Esophagus mucosa (tissue), 1 donor: Measurements from ENCODE around the gene WDR55. TPM values are rescaled to one million over a fixed set of nuclear protein-coding genes. Genes with fewer than 3 reads are reported as not detected.
A peak's percentile ranks its signal among the peaks of the same experiment; 100 is the strongest.
"Not testable (repeated sequence)": the region's sequence is repeated elsewhere in the genome, so short reads cannot be mapped to it uniquely, and the experiment has no call there.

Experiments used
- ATAC-seq: fragments of 200-7000 bp; cut with Tn5 transposase; one replicate; pipeline ENCODE4 v1.9.1; 2020
- total RNA-seq: library from RNA; stranded (reverse); gene quantifications from one replicate; pipeline ENCODE4 v1.2.4, GENCODE V29; 2023
- donor health status: DM: yes; HTN: yes; CAD: no.

WDR55 gene
- total RNA-seq, result 19.7 TPM

DNA sequence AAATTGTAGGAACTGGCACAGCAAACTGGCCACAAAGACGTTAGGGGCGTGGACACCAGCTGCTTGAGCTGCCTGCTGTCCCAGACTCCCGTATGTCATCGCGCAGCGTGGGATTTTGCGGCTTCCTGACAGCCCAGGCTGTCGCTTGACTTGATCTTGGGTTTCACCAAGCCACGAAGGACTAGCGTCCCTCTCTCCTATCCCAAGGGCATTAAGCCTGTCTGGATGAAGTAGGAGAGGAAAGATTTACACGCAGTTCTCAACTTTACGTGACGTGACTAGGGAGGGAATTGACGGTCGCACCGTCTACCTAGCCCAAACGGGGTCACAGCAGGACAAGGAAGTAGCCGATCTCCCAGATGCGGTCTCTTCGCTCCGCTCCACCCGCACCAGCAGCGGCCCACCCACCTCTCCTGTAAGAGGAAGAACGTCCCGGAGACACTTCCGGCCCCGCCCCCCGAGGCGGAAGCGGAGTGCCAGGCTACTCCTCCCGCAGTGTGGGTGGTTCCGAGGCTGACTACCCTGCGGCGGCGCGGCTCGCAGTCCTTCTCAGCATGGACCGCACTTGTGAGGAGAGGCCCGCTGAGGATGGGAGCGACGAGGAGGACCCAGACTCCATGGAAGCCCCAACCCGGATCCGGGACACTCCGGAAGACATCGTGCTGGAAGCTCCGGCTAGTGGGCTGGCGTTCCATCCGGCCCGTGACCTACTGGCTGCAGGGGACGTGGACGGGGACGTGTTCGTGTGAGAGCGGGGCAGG, at the start of gene WDR55:
WDR55 (plus strand) TSS at position 546 of the 761 bp plus-strand sequence; CDS start at position 555, 9 bp downstream.
- peak; percentile 98 for ATAC-seq

DNA sequence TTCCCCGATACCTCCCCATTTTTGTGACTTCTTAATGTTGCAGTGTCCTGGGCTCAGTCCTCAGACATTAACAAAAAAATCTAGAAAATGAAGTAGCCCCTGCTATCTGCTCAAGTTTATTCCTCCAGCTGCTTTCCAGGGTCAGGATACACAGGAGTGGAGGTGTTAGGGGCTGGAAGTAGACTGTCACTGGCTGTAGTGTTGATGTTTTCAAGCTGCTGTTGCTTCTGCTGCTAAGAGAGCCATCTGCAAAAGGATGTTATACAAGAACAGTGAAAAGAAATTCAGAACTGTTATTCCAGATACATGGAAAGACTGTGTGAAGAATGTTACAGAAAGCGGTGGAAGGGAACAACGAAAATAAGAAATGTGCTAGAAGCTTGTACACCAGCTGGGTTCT, 42.4 kb upstream of the WDR55 start:
- no peak for ATAC-seq

DNA sequence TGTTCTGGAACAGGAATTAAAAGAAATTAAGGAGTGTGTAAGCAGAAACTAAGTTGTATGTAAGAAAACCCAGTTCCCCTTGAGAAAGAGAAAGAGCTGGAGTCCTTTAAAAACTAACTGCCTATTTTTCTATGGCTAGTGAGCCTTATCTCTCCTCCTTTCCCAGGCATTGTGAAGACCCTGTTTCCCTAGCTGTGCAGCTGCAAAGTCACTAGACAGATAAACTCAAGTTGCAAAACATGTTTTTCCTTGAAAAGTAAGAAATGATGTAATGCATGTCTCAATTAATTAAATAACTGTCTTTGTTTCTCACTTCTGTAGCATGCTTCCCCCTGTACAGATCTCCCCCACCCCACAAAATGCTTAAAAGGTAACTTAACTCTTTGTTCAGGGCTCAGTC, 41.6 kb upstream of the WDR55 start:
- ATAC-seq, result not testable (repeated sequence)

GRCh38 chr5:140624886-140625285, 39.8 kb upstream of the WDR55 start:
- not testable (repeated sequence) for ATAC-seq

DNA sequence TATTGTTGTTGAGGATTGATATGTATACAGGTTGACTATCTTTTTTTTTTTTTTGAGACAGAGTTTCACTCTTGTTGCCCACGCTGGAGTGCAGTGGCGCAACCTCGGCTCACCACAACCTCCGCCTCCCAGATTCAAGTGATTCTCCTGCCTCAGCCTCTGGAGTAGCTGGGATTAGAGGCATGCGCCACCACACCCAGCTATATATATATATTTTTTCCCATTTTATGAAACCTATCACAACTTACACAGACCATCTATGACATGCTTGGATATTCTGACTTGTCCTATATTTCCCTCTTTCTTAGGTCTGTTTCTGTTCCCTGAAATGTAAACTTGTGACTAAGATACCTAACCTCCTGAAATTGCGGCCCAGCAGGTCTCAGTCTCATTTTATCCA, 36.7 kb upstream of the WDR55 start:
- ATAC-seq, result no peak

- peak; percentile 41 for ATAC-seq
Observed at GRCh38 chr5:140628711-140629110, 36.0 kb upstream of the WDR55 start.

- no peak for ATAC-seq
Observed at GRCh38 chr5:140630292-140631035, 34.2 kb upstream of the WDR55 start.

- no peak for ATAC-seq
Observed at GRCh38 chr5:140631036-140631417, 33.7 kb upstream of the WDR55 start.

- peak; percentile 74 for ATAC-seq
Observed at GRCh38 chr5:140631831-140632365, 32.8 kb upstream of the WDR55 start.

DNA sequence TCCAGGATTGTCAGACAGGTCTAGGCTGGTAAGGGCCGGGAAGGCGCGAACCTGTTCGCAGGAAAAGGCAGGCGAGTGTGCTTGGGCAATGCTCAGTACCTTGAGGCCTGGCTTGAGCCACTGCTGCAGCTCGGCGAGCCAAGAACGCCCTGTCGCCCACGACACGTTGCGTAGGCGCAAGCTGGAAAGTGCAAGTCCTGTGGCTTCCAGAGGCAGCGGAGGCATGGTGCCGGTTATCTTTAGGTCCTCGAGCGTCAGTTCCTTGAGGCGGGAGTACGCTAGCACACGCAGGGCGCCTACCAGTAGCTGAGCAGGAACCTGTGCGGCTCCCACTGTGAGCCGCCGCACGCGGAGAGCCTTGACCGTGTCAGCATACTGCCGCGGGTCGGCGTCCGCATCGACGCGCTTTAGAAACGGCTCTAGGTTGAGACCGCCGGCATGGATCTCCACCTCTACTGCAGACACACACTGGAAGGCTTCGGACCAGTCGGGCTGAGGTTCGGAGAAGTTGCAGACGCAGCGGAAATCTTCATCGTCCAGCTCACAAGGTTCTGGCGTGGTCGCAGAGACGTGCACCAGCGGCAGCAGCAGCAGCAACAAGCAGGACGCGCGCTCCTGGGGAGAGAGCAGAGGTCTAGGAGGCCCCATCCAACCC, 32.2 kb upstream of the WDR55 start:
- ATAC-seq, result peak; percentile 53

- peak; percentile 61 for ATAC-seq
Observed at GRCh38 chr5:140633021-140633471, 31.7 kb upstream of the WDR55 start, which contains the start of gene CD14. Gene CD14, minus strand, starts transcription at chr5:140633175. Its CDS starts 104 bp downstream, at chr5:140633071.

DNA sequence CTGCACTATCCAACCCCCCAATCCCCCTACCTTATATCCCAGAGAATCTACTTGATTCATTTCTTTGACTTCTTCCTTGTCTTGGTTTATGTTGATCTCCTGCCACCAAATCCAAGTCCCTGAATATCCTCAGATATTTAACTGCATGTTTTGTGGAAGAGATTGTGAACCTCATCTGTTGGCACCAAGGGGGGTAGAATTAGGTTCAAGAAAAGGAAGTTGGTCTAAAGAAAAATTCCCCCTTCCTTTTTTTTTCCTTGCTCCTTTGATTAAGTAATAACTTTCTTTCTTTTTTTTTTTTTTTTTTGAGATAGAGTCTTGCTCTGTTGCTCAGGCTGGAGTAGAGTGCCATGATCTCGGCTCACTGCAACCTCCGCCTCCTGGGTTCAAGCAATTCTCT, 31.2 kb upstream of the WDR55 start:
- no peak for ATAC-seq

GRCh38 chr5:140634103-140634502, 30.6 kb upstream of the WDR55 start:
- ATAC-seq, result no peak

GRCh38 chr5:140635291-140636257, 29.1 kb upstream of the WDR55 start:
- no peak for ATAC-seq

DNA sequence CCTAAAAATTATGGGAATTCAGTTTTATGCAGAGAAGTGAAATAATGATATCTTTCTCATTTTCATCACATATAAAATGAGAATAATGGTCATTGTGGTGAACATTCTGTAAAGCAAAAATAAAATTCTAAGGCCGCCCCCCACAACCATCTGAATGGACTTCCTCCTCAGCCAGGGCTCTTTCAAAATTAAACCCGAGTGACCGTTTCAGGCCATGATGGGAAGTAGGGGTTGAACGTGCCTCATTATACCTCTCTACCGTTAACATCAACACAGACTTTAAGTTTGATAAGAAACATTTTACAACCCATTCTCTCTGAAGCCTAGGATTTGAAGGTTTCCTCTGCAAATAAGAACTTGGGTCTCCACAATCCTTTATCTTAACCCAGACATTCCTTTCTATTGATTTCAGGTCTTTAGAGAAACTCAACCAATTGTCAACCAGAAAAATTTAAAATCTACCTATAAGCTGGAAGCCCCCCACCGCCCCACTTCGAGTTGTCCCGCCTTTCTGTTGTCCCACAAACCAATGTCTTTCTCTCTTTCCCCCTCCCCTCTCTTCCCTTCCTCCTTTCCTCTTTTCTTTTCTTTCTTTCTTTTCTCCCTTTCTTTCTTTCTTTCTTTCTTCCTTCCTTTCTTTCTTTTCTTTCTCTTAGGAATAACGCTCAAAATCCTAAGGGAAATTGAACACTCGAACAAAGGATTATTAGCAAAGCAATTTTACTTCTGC, 27.2 kb upstream of the WDR55 start:
- ATAC-seq, result no peak

- not testable (repeated sequence) for ATAC-seq
Observed at GRCh38 chr5:140638898-140639147, 25.9 kb upstream of the WDR55 start.

- ATAC-seq, result peak; percentile 99
Observed at GRCh38 chr5:140639148-140639981, 25.3 kb upstream of the WDR55 start, which contains the start of gene TMCO6. Gene TMCO6, plus strand, starts transcription at chr5:140639451. Its CDS starts 77 bp downstream, at chr5:140639528.

DNA sequence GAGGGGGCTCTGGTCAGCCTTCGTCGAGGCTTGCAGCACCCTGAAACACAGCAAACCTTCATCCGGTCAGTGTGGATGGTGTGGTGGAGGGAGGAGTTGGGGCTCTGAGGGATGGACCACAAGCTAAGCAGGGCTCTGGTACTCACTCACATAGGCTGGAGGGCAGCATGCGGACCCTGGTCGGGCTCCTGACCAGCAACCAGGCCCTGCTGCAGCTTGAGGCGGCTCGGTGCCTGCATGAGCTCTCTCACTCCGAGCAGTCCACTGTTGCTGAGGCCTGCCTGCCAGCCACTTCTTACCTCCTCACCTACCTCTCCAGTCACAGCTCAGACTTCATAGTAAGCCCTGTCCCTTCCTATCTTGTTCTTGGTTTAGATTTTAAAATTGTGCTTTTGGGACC, 23.0 kb upstream of the WDR55 start:
- no peak for ATAC-seq

- ATAC-seq, result no peak
Observed at GRCh38 chr5:140642718-140643117, 22.0 kb upstream of the WDR55 start.

- peak; percentile 18 for ATAC-seq
Observed at GRCh38 chr5:140647042-140647419, 17.7 kb upstream of the WDR55 start.
